Measurements from ENCODE around the gene MPP4.

- TF ChIP-seq CTCF (IDR thresholded peaks at IDR 0.05) (no peak), SIN3A (IDR thresholded peaks at IDR 0.05; ENCODE audit: borderline replicate concordance, insufficient read depth, low read depth, low read length) (peak; percentile 74; the same call in 1 of the 2 replicates), POLR2AphosphoS5 (IDR thresholded peaks at IDR 0.05; ENCODE audit: low read depth, low read length) (peak; percentile 85), REST (IDR thresholded peaks at IDR 0.05; ENCODE audit: insufficient read depth in 1 of 2, low read depth in 2 of 2, low read length in 1 of 2) (no peak)
Measured at GRCh38 chr2:201642579-201643215, 55.7 kb downstream of the MPP4 start.
